Glutamatergic neuron (in vitro differentiated cells): ENCODE measurements around the gene FAM170A. TPM values are rescaled to one million over a fixed set of nuclear protein-coding genes. Genes with fewer than 3 reads are reported as not detected.

Source experiments
- DNase-seq: peaks from one replicate; pipeline ENCODE4 v3.0.0; 2022
- H3K27ac Mint-ChIP-seq: one replicate; pipeline ENCODE4 v1.8.0; 2020; ENCODE audit warnings: mild to moderate bottlenecking, mixed read lengths, inconsistent platforms; ENCODE audit not compliant: unreplicated experiment
- H3K27me3 Mint-ChIP-seq: one replicate; pipeline ENCODE4 v1.8.0; 2020; ENCODE audit warnings: mild to moderate bottlenecking, moderate library complexity, mixed read lengths, inconsistent platforms; ENCODE audit not compliant: unreplicated experiment
- H3K36me3 Mint-ChIP-seq: one replicate; pipeline ENCODE4 v1.8.0; 2020; ENCODE audit warnings: mild to moderate bottlenecking, mixed read lengths, inconsistent platforms; ENCODE audit not compliant: unreplicated experiment
- H3K4me1 Mint-ChIP-seq: one replicate; pipeline ENCODE4 v1.8.0; 2020; ENCODE audit warnings: mild to moderate bottlenecking, low read depth, mixed read lengths, inconsistent platforms; ENCODE audit not compliant: unreplicated experiment
- H3K4me3 Mint-ChIP-seq: one replicate; pipeline ENCODE4 v1.8.0; 2020; ENCODE audit warnings: mild to moderate bottlenecking, mixed read lengths, inconsistent platforms; ENCODE audit not compliant: unreplicated experiment
- H3K9me3 Mint-ChIP-seq: one replicate; pipeline ENCODE4 v1.8.0; 2020; ENCODE audit warnings: mild to moderate bottlenecking, moderate library complexity, mixed read lengths, inconsistent platforms; ENCODE audit not compliant: unreplicated experiment
- CTCF ChIP-seq: fragments of 200-600 bp; sonication (generic); IDR thresholded peaks from one replicate; pipeline ENCODE4 v1.5.0; 2021; ENCODE audit not compliant: partially characterized antibody, unreplicated experiment
- total RNA-seq: library from RNA; stranded (reverse); fragmentation: NEBNext Ultra II Directional; extraction: Animal tissue kit (Norgen Biotek cat#: 25700); gene quantifications from one replicate; pipeline ENCODE4 v1.2.1, GENCODE V29; 2021; ENCODE audit not compliant: unreplicated experiment

Gene FAM170A
- total RNA-seq, 1 donor from 2014 or later = not detected

- Mint-ChIP-seq H3K36me3 (no peaks in the 10 kb centered on the region), H3K4me3 (no peak overlapping the region)
- DNase-seq = no peak
Observed at GRCh38 chr5:119613937-119614336, 15.4 kb upstream of the FAM170A start.

GRCh38 chr5:119614838-119615237 is 14.5 kb upstream of the FAM170A start:
- H3K27ac Mint-ChIP-seq = no peak overlapping the region
- H3K9me3 Mint-ChIP-seq = no peaks in the 10 kb centered on the region
- TF ChIP-seq CTCF = no peak
- no peaks in the 10 kb centered on the region for H3K27me3 Mint-ChIP-seq
- no peaks in the 10 kb centered on the region for H3K4me1 Mint-ChIP-seq
- DNase-seq = no peak
- no peak overlapping the region for H3K4me3 Mint-ChIP-seq
- no peaks in the 10 kb centered on the region for H3K36me3 Mint-ChIP-seq

More at GRCh38 chr5:119613937-119614336, 15.4 kb upstream of the FAM170A start:
- Mint-ChIP-seq H3K4me1 (no peaks in the 10 kb centered on the region), H3K27ac (no peak overlapping the region), H3K27me3 (no peaks in the 10 kb centered on the region), H3K9me3 (no peaks in the 10 kb centered on the region)
- no peak for TF ChIP-seq CTCF

- H3K4me1 Mint-ChIP-seq = peaks cover 2% of the 10 kb centered on the region
- no peak for DNase-seq
- H3K4me3 Mint-ChIP-seq = no peak overlapping the region
- H3K27me3 Mint-ChIP-seq = no peaks in the 10 kb centered on the region
- H3K27ac Mint-ChIP-seq = no peak overlapping the region
- TF ChIP-seq CTCF = no peak
- peaks cover 2% of the 10 kb centered on the region for H3K9me3 Mint-ChIP-seq
- no peaks in the 10 kb centered on the region for H3K36me3 Mint-ChIP-seq
Observed at GRCh38 chr5:119626086-119626485, 3.3 kb upstream of the FAM170A start.

- no peak for DNase-seq
- Mint-ChIP-seq H3K4me3 (no peak overlapping the region), H3K36me3 (no peaks in the 10 kb centered on the region), H3K9me3 (peaks cover 2% of the 10 kb centered on the region), H3K27me3 (peaks cover 1% of the 10 kb centered on the region), H3K27ac (no peak overlapping the region), H3K4me1 (peaks cover 2% of the 10 kb centered on the region)
- no peak for TF ChIP-seq CTCF
Observed at GRCh38 chr5:119630752-119631440, 1.5 kb downstream of the FAM170A start.

- Mint-ChIP-seq H3K27ac (no peak overlapping the region), H3K4me3 (no peak overlapping the region), H3K27me3 (peaks cover 1% of the 10 kb centered on the region), H3K9me3 (peaks cover 2% of the 10 kb centered on the region), H3K4me1 (peaks cover 2% of the 10 kb centered on the region), H3K36me3 (no peaks in the 10 kb centered on the region)
- DNase-seq = no peak
- TF ChIP-seq CTCF = no peak
Observed at GRCh38 chr5:119631660-119632059, 2.3 kb downstream of the FAM170A start.
